ENCODE data around the gene CSK. TPM values are rescaled to one million over a fixed set of nuclear protein-coding genes. Genes with fewer than 3 reads are reported as not detected.

CSK gene
- total RNA-seq, 2 experiments from 2014 or later = 112 to 355 TPM

DNA sequence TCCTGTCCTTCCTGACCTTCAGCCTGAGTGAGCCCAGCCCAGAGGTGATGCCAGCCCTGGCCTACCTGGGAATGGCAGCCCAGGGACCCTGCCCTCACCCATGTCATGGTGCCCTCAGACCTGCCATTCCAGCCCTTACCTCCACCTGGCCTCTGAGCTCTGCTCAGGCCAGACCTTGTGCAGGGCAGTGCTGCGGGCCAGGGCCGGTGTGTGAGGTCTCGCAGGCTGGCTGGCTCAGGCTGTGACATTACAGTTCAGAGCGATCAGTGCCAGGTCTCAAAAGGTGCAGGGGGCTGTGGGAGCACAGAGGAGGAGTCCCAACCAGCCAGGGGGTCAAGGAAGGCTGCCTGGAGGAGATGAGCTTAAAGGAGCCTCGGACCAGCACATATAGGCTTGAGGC, 38.2 kb downstream of the CSK start:
- Histone ChIP-seq H3K27ac (ENCODE audit: low read depth, low read length, poor library complexity, severe bottlenecking) (peak overlapping the region; percentile 79), H3K4me1 (ENCODE audit: insufficient read depth, low read length, poor library complexity, severe bottlenecking) (peaks cover 47% of the 10 kb centered on the region), H3K4me2 (ENCODE audit: low read length) (peak overlapping the region; percentile 81), H4K20me1 (ENCODE audit: insufficient read depth, low read length) (no peaks in the 10 kb centered on the region), H2AFZ (ENCODE audit: low read length) (no peak overlapping the region), H3K9me3 (ENCODE audit: low read length) (no peaks in the 10 kb centered on the region), H3K36me3 (ENCODE audit: insufficient read depth, low read length) (no peaks in the 10 kb centered on the region), H3K79me2 (ENCODE audit: insufficient read depth, low read depth, low read length) (no peaks in the 10 kb centered on the region), H3K4me3 (ENCODE audit: low read depth, low read length, poor library complexity, severe bottlenecking) (peak overlapping the region; percentile 58), H3K9me2 (ENCODE audit: insufficient read depth, low read length) (no peaks in the 10 kb centered on the region)
- intact Hi-C loops (cut with micrococcal nuclease; ENCODE audit: unreplicated experiment) = no loop called here
- ChIA-PET POLR2A (interaction anchor here (0.6 to 2.6 kb wide), 5 partner anchors 10 to 132 kb away, joined by 3 to 14 read pairs (median 6); no protein-coding TSS in a partner anchor), CTCF (ENCODE audit: unreplicated experiment) (interaction anchor here (1.6 to 1.9 kb wide), 2 partner anchors 21 to 49 kb away, joined by 4 to 9 read pairs; no protein-coding TSS in a partner anchor)
- no peak for DNase-seq (ENCODE audit: low spot score)
- no TSS peak for BruUV-seq (replicated peaks)
- TF ChIP-seq, protein P1, sequence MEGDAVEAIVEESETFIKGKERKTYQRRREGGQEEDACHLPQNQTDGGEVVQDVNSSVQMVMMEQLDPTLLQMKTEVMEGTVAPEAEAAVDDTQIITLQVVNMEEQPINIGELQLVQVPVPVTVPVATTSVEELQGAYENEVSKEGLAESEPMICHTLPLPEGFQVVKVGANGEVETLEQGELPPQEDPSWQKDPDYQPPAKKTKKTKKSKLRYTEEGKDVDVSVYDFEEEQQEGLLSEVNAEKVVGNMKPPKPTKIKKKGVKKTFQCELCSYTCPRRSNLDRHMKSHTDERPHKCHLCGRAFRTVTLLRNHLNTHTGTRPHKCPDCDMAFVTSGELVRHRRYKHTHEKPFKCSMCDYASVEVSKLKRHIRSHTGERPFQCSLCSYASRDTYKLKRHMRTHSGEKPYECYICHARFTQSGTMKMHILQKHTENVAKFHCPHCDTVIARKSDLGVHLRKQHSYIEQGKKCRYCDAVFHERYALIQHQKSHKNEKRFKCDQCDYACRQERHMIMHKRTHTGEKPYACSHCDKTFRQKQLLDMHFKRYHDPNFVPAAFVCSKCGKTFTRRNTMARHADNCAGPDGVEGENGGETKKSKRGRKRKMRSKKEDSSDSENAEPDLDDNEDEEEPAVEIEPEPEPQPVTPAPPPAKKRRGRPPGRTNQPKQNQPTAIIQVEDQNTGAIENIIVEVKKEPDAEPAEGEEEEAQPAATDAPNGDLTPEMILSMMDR (conservative IDR thresholded peaks at IDR 0.05; ENCODE audit: low read length) = no peak
- TF ChIP-seq EZH2phosphoT487 (IDR thresholded peaks at IDR 0.05; ENCODE audit: borderline replicate concordance, low read depth, low read length) = no peak

DNA sequence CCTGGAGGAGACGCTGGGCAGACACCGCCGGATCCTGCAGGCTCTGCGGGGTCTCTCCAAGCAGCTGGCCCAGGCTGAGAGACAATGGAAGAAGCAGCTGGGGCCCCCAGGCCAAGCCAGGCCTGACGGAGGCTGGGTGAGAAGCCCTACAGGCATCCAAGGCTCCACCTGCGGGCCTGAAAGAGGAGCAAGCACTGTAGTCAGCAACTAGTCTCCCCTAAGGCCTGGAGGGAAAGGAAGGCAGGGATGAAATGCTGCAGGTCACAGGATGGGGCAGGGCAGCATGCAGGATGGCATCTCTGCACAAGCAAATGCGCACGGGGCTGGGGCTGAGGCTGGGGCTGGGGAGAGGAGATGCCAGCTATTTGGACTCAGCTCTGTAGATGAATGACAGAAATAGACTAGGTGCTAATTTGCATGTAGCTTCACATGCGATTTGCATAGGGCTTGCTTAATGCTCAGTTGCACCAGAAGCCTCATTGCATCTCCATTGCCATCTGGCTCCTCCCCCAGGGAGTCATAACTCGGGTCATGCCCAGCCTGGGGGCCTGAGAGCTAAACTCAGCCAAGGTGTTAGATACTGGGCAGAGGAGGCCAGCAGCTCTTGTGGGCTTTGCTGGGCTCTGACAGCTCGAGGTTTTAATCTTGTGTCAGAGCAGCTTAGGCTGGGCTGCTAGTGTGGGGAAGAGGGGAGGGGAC, 39.4 kb downstream of the CSK start:
- H2AFZ ChIP-seq (ENCODE audit: low read length) = peak overlapping the region; percentile 6; the same call in 1 of the 2 replicates
- ChIA-PET POLR2A (interaction anchor here (0.5 to 2.6 kb wide), 12 partner anchors 9 to 329 kb away, joined by 3 to 14 read pairs (median 4); partner anchors contain the start of gene FAM219B), CTCF (ENCODE audit: unreplicated experiment) (interaction anchor here (0.6 to 1.9 kb wide), 7 partner anchors 22 to 80 kb away, joined by 3 to 9 read pairs (median 4); no protein-coding TSS in a partner anchor)
- no peaks in the 10 kb centered on the region for H3K9me3 ChIP-seq (ENCODE audit: low read length)
- no peaks in the 10 kb centered on the region for H3K9me2 ChIP-seq (ENCODE audit: insufficient read depth, low read length)
- peak; percentile 94 for DNase-seq (ENCODE audit: low spot score)
- BruUV-seq (replicated peaks) = no TSS peak
- H3K27ac ChIP-seq (ENCODE audit: low read depth, low read length, poor library complexity, severe bottlenecking) = peak overlapping the region; percentile 79
- H3K79me2 ChIP-seq (ENCODE audit: insufficient read depth, low read depth, low read length) = no peaks in the 10 kb centered on the region
- intact Hi-C loops (cut with micrococcal nuclease; ENCODE audit: unreplicated experiment) = loop anchor here (1.0 kb wide), 2 partner anchors 21 to 39 kb away; partner anchors contain the start of gene CSK
- H3K36me3 ChIP-seq (ENCODE audit: insufficient read depth, low read length) = no peaks in the 10 kb centered on the region
- peak overlapping the region; percentile 58 for H3K4me3 ChIP-seq (ENCODE audit: low read depth, low read length, poor library complexity, severe bottlenecking)
- H3K4me2 ChIP-seq (ENCODE audit: low read length) = peak overlapping the region; percentile 81
- no peaks in the 10 kb centered on the region for H4K20me1 ChIP-seq (ENCODE audit: insufficient read depth, low read length)
- TF ChIP-seq EZH2phosphoT487 (IDR thresholded peaks at IDR 0.05; ENCODE audit: borderline replicate concordance, low read depth, low read length) = no peak
- TF ChIP-seq, protein P1 (conservative IDR thresholded peaks at IDR 0.05; ENCODE audit: low read length) = peak; percentile 50; the same call in 1 of the 2 replicates
- H3K4me1 ChIP-seq (ENCODE audit: insufficient read depth, low read length, poor library complexity, severe bottlenecking) = peaks cover 47% of the 10 kb centered on the region

All from OCI-LY7 (cell line).